ENCODE measurements around the gene RPL6.
"Not testable (repeated sequence)": the region's sequence is repeated elsewhere in the genome, so short reads cannot be mapped to it uniquely, and the experiment has no call there.

RPL6 gene

GRCh38 chr12:112419297-112420133, 10.1 kb upstream of the RPL6 start:
- DNase-seq (ENCODE audit: low read depth in 2 of 2) = no peak

- peak; percentile 86 to 91 for DNase-seq (ENCODE audit: low read depth in 2 of 2)
Observed at GRCh38 chr12:112418608-112419296, 9.3 kb upstream of the RPL6 start, which contains the start of gene PTPN11. TSS of gene PTPN11 (plus strand) at chr12:112418947. CDS start at chr12:112419112, 165 bp downstream.

GRCh38 chr12:112418273-112418607, 8.8 kb upstream of the RPL6 start:
- no peak for DNase-seq (ENCODE audit: low read depth in 2 of 2)

GRCh38 chr12:112415457-112415856, 6.1 kb upstream of the RPL6 start:
- not testable (repeated sequence) for DNase-seq (ENCODE audit: low read depth in 2 of 2)

- DNase-seq (ENCODE audit: low read depth in 2 of 2) = no peak
Observed at GRCh38 chr12:112413855-112414625, 4.6 kb upstream of the RPL6 start.

DNA sequence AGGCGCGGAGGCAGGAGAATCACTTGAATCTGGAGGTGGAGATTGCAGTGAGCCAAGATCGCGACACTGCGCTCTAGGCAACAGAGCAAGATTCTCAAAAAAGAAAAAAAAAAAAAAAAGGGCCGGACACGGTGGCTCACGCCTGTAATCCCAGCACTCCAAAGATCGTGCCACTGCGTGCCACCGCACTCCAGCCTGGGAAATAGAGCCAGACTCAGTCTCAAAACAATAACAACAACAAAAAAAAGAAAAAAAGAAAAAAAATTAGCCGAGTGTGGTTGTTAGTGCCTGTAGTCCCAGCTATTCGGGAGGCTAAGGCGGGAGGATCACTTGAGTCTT, 470 bp upstream of the RPL6 start:
- no peak for DNase-seq (ENCODE audit: low read depth in 2 of 2)

GRCh38 chr12:112408621-112409020, 784 bp downstream of the RPL6 start:
- no peak for DNase-seq (ENCODE audit: low read depth in 2 of 2)

- not testable (repeated sequence) for DNase-seq (ENCODE audit: low read depth in 2 of 2)
Observed at GRCh38 chr12:112407683-112408082, 1.7 kb downstream of the RPL6 start.

GRCh38 chr12:112406519-112407488, 2.6 kb downstream of the RPL6 start:
- DNase-seq (ENCODE audit: low read depth in 2 of 2) = no peak

GRCh38 chr12:112401903-112402498, 7.4 kb downstream of the RPL6 start:
- no peak for DNase-seq (ENCODE audit: low read depth in 2 of 2)

DNA sequence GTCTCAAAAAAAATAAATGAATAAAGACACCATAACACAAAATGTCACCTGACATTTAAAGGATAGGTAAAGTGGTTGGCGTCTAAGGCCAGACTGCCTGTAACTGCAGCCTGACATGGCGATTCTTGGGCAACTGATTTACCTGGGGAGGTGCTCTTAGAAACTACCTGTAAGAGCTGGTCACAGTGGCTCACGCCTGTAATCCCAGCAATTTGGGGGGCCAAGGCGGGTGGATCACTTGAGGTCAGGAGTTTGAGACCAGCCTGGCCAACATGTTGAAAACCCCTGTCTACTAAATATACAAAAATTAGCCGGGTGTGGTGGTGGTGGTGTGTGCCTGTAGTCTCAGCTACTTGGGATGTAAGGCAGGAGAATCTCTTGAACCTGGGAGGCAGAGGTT, 8.4 kb downstream of the RPL6 start:
- no peak for DNase-seq (ENCODE audit: low read depth in 2 of 2)

DNA sequence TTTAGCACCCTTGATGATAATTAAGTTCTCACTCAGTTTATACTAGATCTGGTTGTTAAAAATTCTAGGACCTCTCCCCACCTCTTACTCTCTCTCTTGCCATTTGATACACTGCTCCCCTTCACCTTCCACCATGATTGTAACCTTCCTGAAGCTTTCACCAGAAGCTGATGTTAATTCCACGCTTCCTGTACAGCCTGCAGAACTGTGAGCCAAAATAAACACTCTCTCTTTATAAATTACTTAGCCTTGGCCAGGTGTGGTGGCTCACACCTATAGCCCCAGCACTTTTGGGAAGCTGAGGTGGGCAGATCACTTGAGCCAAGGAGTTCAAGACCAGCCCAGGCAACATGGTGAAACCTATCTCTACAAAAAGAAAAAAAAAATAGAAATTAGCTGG, 16.1 kb downstream of the RPL6 start:
- DNase-seq (ENCODE audit: low read depth in 2 of 2) = no peak

DNA sequence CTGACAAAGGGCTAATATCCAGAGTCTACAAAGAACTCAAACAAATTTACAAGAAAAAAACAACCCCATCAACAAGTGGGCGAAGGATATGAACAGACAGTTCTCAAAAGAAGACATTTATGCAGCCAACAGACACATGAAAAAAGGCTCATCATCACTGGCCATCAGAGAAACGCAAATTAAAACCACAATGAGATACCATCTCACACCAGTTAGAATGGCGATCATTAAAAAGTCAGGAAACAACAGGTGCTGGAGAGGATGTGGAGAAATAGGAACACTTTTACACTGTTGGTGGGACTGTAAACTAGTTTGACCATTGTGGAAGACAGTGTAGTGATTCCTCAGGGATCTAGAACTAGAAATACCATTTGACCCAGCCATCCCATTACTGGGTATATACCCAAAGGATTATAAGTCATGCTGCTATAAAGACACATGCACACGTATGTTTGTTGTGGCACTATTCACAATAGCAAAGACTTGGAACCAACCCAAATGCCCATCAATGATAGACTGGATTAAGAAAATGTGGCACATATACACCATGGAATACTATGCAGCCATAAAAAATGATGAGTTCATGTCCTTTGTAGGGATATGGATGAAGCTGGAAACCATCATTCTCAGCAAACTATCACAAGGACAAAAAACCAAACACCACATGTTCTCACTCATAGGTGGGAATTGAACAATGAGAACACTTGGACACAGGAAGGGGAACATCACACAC, 19.3 kb downstream of the RPL6 start:
- not testable (repeated sequence) for DNase-seq (ENCODE audit: low read depth in 2 of 2)

DNA sequence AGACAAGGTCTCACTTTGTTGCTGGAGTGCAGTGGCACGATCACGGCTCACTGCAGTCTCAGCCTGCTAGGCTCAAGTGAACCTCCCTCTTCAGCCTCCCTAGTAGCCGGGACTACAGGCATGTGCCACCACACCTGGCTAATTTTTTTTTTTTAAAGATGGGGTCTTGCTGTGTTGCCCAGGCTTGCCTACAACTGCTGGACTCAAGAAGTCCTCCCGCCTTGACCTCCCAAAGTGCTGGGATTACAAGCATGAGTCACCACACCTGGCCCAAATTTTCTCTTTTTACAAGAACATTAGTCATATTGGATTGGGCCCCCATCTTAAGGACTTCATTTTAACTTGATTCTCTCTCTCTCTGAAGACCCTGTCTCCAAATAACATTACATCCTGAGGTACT, 20.2 kb downstream of the RPL6 start:
- no peak for DNase-seq (ENCODE audit: low read depth in 2 of 2)

DNA sequence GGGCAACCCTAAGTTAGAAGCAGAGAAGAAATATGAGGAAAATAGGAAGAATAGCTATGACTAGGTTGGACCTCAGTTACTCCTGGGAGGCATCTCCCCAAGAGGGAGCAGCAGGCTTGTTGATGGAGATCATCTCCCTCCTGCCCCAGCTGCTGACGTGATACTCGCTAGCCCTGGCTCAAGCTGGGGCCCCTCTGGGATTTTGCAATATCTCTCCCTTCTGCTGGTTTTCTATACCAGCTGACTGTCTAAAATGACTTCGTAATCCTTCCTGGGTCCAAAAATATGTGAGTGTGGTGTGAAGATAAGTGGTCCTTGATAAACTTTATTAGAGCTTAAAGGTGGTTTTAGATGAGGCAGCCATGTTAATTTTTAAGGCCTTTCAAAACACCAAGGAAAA, 22.7 kb downstream of the RPL6 start:
- DNase-seq (ENCODE audit: low read depth in 2 of 2) = no peak

- no peak for DNase-seq (ENCODE audit: low read depth in 2 of 2)
Observed at GRCh38 chr12:112382866-112383265, 26.5 kb downstream of the RPL6 start.

- peak; percentile 86 to 97 for DNase-seq (ENCODE audit: low read depth in 2 of 2)
Observed at GRCh38 chr12:112381883-112382796, 27.3 kb downstream of the RPL6 start, which contains the start of gene HECTD4. TSS of gene HECTD4 (minus strand) at chr12:112382431. CDS start at chr12:112382128, 303 bp downstream.

DNA sequence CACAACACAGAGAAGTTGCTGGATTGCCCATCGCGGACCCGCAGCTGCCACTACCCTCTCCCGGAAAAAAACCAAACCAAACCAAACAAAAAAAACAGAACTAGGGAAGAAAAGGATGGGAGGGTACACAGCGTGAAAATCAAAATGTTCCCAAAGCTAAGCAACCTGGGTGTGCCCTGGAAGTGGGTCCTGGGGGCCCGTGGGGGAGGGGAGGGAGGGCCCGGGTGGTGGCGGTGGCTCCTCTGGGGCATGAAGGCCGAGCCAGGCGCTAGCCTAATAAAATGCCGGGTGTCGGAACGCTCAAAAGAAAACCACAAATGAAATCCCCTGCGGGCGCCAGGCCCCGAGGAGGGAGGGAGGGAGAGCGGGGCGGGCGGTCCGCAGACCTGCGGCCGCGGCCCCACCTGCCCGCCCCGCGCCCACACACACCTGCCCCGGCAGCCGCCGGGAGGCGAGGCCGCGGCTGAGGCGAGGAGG, 28.0 kb downstream of the RPL6 start:
- DNase-seq (ENCODE audit: low read depth in 2 of 2) = peak in 1 of 2 donors; percentile 15
